NCI-H2196 treated with DMSO at 0.1 percent for 48 hours (cell line): Measurements from ENCODE around the gene CLCF1.
"Not testable (repeated sequence)": the region's sequence is repeated elsewhere in the genome, so short reads cannot be mapped to it uniquely, and the experiment has no call there.

Source experiments
- DNase-seq: peaks from one replicate; lab custom pipeline; 2025; ENCODE audit not compliant: unreplicated experiment; lab: John Stamatoyannopoulos, UW

CLCF1 gene

GRCh38 chr11:67345247-67345919 lies 28.0 kb downstream of the CLCF1 start:
- no peak for DNase-seq

GRCh38 chr11:67344264-67344663 lies 29.1 kb downstream of the CLCF1 start:
- no peak for DNase-seq

GRCh38 chr11:67337257-67337656 lies 36.1 kb downstream of the CLCF1 start:
- DNase-seq = no peak

DNA sequence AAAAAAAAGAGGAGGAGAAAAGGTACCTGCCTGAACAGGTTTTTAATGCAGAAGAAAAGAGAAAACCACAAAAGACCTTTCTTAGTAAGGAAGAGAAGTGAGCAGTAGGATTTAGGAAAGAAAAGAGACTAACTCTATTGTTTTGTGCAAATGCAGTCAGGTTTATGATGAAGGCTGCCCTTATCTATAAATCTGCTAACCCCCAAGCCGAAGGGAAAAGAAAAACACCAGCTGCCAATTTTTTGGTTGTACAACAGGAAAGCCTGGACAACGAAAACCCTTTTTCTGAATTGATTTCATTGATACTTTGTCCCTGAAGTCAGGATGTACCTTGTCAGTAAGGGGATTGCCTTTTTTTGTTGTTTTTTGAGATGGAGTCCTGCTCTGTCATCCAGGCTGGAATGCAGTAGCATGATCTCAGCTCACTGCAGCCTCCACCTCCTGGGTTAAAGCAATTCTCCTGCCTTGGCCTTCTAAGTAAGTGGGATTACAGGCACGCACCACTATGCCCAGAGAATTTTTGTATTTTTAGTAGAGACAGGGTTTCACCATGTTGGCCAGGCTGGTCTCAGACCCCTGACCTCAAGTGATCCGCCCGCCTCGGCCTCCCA lies 41.2 kb downstream of the CLCF1 start:
- DNase-seq = no peak

- no peak for DNase-seq
These were observed 49.9 kb downstream of the CLCF1 start for GRCh38 chr11:67323526-67323925.

DNA sequence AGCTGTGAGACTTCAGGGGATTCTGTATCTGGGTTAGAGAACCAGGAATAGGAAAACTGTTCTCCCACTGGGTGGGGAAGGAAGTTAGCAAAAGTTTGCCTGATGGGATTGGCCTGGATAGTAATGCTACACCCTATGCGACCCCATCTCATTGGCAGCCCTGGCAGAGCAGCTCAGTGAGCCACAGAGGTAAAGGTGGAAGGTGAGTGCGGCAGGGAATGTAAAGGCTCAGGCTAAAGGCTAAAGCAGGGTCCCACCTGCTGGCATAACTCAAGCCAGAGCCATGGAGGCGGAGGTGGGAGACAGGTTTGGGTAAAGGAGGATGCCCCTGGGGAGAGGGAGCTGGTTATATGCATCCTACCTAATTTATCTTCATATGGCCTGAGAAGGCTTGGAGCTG lies 51.3 kb downstream of the CLCF1 start:
- no peak for DNase-seq

- DNase-seq = no peak
These were observed 52.0 kb downstream of the CLCF1 start for GRCh38 chr11:67321313-67321871.

DNA sequence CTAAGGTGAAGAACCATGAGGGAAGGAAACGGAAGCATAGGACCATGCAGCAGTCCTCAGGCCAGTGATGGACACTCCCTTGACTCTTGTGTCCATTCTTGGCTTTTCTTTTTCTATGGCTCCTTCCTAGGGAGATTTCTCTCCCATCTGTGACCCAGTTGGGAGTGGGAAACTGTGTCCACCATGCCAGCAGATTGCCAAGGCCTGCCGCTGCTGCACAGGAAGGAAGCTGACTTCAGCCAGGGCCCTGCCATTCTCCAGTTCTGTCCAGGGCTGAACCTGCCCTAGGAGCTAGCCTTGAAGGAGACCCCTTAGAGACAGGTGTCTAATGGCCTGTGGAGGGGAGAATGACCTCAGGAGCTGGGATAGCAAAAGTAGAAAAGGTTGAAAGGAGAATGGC lies 52.7 kb downstream of the CLCF1 start:
- no peak for DNase-seq

DNA sequence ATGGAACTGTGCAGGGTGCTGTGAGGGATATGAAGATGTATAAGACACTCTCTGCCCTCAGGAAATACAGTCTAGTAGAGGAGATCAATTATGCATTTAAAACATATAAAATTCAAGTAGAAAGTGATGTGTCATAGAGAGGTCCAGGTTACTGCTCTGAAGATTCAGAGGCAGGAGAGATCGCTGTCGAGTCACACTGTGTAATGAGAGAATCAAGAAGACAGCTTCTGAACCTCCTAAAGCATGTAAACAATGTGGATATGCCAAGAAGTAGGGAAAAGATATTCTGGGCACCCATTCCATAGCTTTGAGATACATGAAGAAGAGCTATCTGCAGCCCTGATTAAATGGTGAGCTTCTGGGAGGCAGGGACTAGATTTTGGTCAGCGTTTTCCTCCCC lies 53.4 kb downstream of the CLCF1 start:
- no peak for DNase-seq

GRCh38 chr11:67318876-67319275 lies 54.5 kb downstream of the CLCF1 start:
- not testable (repeated sequence) for DNase-seq

- DNase-seq = no peak
These were observed 55.4 kb downstream of the CLCF1 start for GRCh38 chr11:67317888-67318555.

- DNase-seq = peak; percentile 95
These were observed 56.1 kb downstream of the CLCF1 start for GRCh38 chr11:67317205-67317887.

DNA sequence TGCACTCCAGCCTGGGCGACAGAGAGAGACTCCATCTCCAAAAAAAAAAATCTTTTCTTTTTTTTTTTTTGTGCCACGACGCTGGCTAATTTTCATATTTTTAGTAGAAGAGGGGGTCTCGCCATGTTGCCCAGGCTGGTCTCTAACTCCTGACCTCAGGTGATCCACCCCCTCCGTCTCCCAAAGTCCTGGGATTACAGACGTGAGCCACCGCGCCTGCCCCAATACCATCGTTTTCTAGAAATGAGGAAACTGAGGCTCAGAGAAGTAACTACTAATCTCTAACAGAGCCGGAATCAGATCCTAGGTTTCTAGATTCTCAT lies 56.6 kb downstream of the CLCF1 start:
- DNase-seq = no peak

DNA sequence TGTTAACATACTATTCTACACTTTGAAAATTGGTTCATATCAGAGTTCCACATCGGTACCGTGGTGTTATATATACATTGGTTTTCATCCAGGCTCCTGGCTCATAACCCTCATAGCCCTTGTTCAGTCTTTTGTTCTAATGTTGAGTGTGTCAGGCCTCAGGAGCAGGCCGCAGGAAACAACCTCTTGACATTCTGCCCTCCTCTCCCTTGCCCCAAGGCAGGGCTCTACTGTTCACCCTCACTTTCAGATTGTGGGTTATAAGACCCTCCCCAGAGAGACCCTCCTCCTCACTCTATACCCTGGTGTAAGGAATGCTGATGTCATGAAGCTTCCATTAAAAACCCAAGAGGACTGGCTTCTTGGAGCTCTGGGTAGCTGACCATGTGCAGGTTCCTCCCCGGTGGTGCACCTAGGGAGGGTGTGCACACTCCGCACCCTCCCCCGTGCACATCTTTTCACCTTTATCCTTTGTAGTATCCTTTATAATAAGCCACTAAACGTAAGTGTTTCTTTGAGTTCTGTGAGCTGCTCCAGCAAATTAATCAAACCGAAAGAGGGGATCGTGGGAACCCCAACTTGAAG lies 58.0 kb downstream of the CLCF1 start:
- no peak for DNase-seq

DNA sequence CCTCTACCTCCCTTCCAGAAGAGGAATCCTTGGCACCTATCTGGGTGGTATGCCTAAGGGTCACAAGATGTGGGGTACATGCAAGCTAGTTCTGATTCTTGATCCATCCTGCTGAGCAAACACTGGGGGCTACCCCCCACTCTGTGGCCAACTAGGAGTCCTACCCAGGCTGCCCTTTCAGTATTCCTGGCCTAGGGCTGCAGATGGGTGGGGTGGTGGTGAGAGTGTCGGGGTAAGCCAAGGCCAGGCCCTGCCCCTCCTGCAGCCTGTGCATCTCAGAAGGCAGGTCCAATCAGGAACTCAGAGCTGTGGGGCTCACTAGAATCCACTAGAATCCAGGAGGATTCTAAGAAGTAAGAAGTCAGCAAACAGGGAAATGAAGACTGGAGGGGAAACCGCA lies 59.2 kb downstream of the CLCF1 start:
- DNase-seq = no peak
